Motor neuron (in vitro differentiated cells): ENCODE results near the gene BUB1. TPM values are rescaled to one million over a fixed set of nuclear protein-coding genes. Genes with fewer than 3 reads are reported as not detected.

Source experiments
- ATAC-seq, 8 experiments: fragments of 200-7000 bp; cut with Tn5 transposase; replicated peaks in 6 of 8; 2 replicates each; pipeline ENCODE4 v1.8.0; 2021; ENCODE audit warnings: mild to moderate bottlenecking in 8 of 8, moderate library complexity in 8 of 8
- H3K27ac ChIP-seq, 2 donors: fragments of 250-450 bp; sonication (Bioruptor Pico); 2 replicates each; pipeline ENCODE4 v1.9.0; 2021; ENCODE audit warnings: antibody characterized with exemption in 2 of 2, mild to moderate bottlenecking in 2 of 2, moderate library complexity in 1 of 2
- H3K4me1 ChIP-seq, 2 donors: fragments of 250-450 bp; sonication (Bioruptor Pico); replicated peaks in 1 of 2; 2 replicates each; pipeline ENCODE4 v1.6.1; 2021; ENCODE audit warnings: antibody characterized with exemption in 2 of 2, mild to moderate bottlenecking in 2 of 2, moderate library complexity in 1 of 2
- H3K4me3 ChIP-seq, 5 donors: fragments of 250-450 bp; sonication (Bioruptor Pico); 2 replicates each; pipeline ENCODE4 v1.9.0; 2021; ENCODE audit warnings: antibody characterized with exemption in 5 of 5, mild to moderate bottlenecking in 5 of 5, moderate library complexity in 4 of 5
- WGBS, 10 experiments: fragments of 450-650 bp; shearing (Covaris generic); methylation state at CpG; one replicate each; pipeline ENCODE4 v1.0.0; 2022; 5-methylcytosine and 5-hydroxymethylcytosine counted together
- in situ Hi-C, 9 experiments: fragments of 400-800 bp; cut with MboI; loops; one replicate each; pipeline ENCODE4 v1.15.0; 2021; ENCODE audit warnings: low sequenced_read_pairs in 9 of 9, low pct_unique_long_range_greater_than_20kb in 2 of 9; ENCODE audit not compliant: unreplicated experiment in 9 of 9
- total RNA-seq, 8 experiments: library from RNA; unstranded; fragments of 300-600 nt; gene quantifications; 2 replicates each; pipeline versions ENCODE4 v1.2.3 to v1.2.4, GENCODE V29; 2022

BUB1 gene
- total RNA-seq, result 100 to 1,000 TPM in 1 of 8 experiments, 10 to 100 TPM in 3, 1 to 10 TPM in 3, under 1 TPM in 1; 0.76 to 112 (median 17.4) TPM

DNA sequence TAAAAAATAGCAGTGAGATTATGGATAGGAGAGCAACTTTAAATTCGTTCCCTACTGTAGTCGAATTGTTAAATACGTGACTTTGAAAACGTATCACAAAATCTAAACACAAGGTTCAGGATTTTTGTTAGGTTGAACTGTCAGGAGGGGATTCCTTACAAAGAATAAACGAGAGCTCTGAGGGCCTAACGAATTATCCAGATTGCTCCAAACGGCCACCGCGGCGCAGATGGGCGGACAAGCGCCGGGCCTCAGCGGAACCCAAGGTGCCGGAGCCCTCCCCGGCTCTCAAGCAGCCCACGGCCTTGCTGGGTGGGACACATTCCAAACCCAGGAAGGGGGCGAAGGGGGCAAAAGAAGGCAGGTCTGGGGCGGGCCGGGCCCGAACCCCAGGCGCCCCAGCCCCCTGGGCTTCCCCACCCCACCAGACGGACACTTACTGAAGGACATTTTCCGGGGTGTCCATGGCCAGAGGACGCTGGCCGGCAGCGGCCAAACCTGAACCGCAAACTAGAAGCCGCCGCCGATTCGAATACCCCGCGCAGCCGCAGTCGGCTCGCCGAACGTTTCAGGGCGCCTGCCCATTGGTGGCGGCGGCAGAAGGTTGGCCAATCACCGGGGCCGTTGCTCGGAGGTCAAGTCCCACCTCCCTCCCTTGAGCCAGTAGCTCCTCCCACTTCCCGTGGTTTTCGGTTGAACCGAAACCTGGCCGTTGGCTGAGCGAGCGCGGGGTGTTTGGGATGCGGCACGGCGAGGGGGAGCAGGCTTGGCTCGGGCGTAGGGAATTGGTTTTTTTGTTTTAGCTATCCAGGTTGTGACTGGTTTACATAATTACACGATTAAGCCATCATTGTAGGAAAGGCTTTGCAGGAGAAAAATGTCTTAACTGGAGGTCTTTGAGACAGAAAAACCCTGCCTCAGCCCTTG is at the start of gene BUB1:
TSS of gene BUB1 (minus strand) at position 534 of the 927 bp plus-strand sequence. CDS start at position 466, 68 bp downstream.
- in situ Hi-C loops, result no loop called here
- peak within 1 kb of the TSS; percentile 46 to 91 (median 55) for H3K4me3 ChIP-seq
- H3K27ac ChIP-seq, result peak within 1 kb of the TSS; percentile 57 to 77
- H3K4me1 ChIP-seq, result peaks cover 3 to 5% of the 10 kb centered on the region in 2 donors
- ATAC-seq, result peak; percentile 93 to 99 (median 98)
- WGBS, 10 experiments, result 0 to 2% (median 0%) methylated on average over 2 to 22 of the region's 58 CpGs; no CpG with 5 or more reads in 1 of the 10 experiments

DNA sequence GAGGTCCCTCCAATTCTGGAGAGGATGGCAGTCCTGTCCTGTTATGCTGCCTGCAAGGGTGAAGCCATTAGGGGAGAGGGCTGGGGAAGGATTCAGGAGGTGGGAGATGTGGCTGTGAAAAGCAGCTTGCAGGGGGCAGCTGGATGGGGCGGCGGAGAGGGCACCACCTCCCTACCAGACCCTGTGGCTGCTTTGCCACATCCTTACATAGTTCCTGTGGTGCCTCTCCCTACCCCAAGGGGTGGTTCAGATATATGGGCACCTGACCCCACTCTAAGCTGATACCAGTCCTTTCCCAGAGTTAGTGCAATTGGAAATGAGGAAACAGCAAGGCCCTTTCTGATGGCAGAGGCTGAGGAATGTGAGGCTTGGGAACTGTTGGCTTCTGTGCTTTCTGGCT is 48.4 kb upstream of the BUB1 start:
- Histone ChIP-seq H3K27ac (no peak overlapping the region), H3K4me1 (no peaks in the 10 kb centered on the region), H3K4me3 (no peak overlapping the region)
- 100% methylated on average over 1 of the region's 2 CpGs; no CpG with 5 or more reads in 9 of the 10 experiments for WGBS, 10 experiments
- ATAC-seq, result no peak
- in situ Hi-C loops, result no loop called here

DNA sequence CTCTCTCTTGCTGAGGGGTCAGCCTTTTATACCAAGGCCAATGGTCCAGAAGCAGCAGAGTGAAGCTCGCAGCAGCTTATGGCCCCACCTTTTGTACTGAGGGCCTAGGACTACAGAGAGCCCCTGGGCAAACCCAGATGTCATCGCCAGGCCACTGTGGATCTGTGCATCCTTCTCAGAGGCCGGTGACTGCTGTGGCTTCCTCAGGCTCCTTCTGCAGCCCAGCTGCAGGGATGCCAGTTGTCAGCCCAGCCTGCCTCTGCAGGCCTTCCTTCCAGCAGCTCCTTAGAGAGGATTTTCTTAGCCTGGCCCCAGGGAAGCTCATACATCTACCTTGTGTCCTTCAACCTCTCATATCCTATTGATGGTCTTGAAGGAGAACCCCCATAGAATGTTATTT is 48.0 kb upstream of the BUB1 start:
- H3K4me1 ChIP-seq, result no peaks in the 10 kb centered on the region
- no peak overlapping the region for H3K27ac ChIP-seq
- H3K4me3 ChIP-seq, result no peak overlapping the region
- 60 to 100% (median 76%) methylated on average over 1 to 2 of the region's 3 CpGs; no CpG with 5 or more reads in 5 of the 10 experiments for WGBS, 10 experiments
- in situ Hi-C loops, result no loop called here
- ATAC-seq, result no peak

DNA sequence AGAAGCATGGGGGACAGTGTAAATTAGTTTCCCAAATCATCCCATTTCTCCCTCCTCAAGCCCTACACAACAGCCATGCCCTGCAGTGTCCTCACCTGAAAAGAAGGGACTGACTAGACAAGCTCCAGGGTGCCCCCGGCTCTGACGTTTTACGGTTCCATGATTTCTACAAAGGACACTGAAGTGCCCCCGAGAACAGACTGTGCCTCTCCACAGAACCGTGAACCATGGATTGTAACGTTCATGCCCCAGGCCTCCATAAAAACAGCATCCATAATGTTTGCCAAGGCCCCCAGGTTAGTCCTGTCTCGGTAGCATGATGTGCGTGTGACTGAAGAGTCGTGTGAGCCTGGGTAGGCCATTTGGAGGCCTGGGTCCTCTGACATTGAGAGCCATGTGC is 47.5 kb upstream of the BUB1 start:
- 7 to 100% (median 80%) methylated on average over 1 to 9 of the region's 9 CpGs; no CpG with 5 or more reads in 4 of the 10 experiments for WGBS, 10 experiments

DNA sequence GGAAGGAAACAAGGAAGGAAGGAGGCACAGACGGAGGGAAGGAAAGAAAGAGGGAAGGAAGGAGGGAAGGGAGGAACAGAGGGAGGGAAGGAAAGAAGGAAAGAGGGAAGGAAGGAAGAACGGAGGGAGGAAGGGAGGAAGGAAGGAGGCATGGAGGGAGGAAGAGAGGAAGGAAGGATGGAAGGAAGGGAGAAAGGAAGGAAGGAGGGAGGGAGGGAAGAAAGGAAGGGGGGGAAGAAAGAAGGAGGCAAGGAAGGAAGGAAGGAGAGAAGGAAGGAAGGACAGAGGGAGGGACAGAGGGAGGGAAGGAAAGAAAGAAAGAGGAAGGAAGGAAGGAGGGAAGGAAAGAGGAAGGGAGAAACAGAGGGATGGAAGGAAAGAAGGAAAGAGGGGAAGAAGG is 47.0 kb upstream of the BUB1 start:
- 0 to 87% (median 17%) methylated on average over 1 to 2 of the region's 2 CpGs; no CpG with 5 or more reads in 5 of the 10 experiments for WGBS, 10 experiments
- in situ Hi-C loops, result no loop called here

More for the DNA sequence above, 47.5 kb upstream of the BUB1 start:
- Histone ChIP-seq H3K4me3 (no peak overlapping the region), H3K4me1 (no peaks in the 10 kb centered on the region), H3K27ac (no peak overlapping the region)
- in situ Hi-C loops, result no loop called here
- ATAC-seq, result no peak

DNA sequence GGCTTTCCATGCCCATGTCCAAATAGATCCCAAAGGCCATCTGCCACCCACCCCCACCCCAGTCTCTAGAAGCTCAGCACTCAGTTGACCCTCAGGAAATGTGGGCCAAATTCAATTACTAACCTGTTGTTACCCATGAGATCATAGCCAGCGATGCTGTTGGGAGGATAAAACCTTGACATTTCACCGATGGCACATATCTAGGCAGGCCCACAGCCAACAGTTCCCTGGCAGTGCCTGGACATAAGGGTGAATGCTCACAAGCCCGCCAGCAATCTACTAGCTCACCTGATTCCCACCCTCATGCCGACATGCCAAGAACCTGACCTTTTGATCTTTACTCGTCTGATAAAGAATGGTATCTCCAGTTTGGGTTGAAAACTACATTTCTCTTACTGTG is 42.7 kb upstream of the BUB1 start:
- no peak for ATAC-seq
- Histone ChIP-seq H3K4me1 (no peaks in the 10 kb centered on the region), H3K27ac (no peak overlapping the region), H3K4me3 (no peak overlapping the region)
- in situ Hi-C loops, result no loop called here
- 54 to 100% (median 91%) methylated on average over 1 to 5 of the region's 5 CpGs; no CpG with 5 or more reads in 1 of the 10 experiments for whole genome bisulfite sequencing, 10 experiments

More for the DNA sequence above, 47.0 kb upstream of the BUB1 start:
- no peak for ATAC-seq
- Histone ChIP-seq H3K4me3 (no peak overlapping the region), H3K27ac (no peak overlapping the region), H3K4me1 (no peaks in the 10 kb centered on the region)

DNA sequence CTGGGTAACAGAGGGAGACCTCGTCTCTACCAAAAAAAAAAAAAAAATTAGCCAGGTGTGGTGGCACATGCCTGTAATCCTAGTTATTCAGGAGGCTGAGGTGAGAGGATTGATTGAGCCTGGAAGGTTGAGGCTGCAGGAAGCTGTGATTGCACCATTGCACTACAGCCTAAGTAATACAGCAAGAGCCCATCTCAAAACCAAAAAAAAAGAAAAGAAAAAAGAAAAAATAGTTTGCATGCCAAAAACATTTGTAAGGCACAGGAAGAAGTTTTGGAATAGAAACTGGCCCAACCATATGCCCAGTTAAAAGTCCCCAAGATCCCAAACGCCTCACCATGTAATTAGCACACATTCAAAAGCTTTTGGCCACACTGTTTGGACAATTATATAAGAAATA is 41.1 kb upstream of the BUB1 start:
- Histone ChIP-seq H3K27ac (no peak overlapping the region), H3K4me1 (no peaks in the 10 kb centered on the region), H3K4me3 (no peak overlapping the region)
- 0 to 90% (median 20%) methylated on average over 1 to 2 of the region's 2 CpGs; no CpG with 5 or more reads in 2 of the 10 experiments for WGBS, 10 experiments
- in situ Hi-C loops, result no loop called here
- no peak for ATAC-seq

DNA sequence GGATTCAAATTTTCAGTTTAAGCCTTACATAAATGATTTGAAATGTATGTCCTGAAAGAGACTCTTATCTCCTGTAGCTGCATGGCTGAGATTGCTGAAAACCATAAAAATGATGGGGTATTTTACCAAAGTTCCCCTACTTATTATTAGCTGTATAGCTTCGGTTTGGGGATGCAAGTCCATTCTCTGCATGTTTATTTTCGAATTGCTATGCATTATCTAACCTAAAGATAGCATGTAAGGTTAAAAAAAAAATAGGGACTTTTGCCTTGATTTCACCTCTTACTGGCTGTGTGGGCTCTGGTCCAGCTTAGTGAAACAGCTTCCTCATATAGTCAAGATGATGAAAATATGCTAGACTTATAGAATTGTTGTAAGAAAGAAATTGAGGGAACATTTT is 40.5 kb upstream of the BUB1 start:
- 0 to 100% (median 73%) methylated on average over 1 to 2 of the region's 2 CpGs; no CpG with 5 or more reads in 1 of the 10 experiments for WGBS, 10 experiments
- no peak overlapping the region for H3K4me3 ChIP-seq
- H3K27ac ChIP-seq, result no peak overlapping the region
- in situ Hi-C loops, result no loop called here
- no peak for ATAC-seq
- no peaks in the 10 kb centered on the region for H3K4me1 ChIP-seq

DNA sequence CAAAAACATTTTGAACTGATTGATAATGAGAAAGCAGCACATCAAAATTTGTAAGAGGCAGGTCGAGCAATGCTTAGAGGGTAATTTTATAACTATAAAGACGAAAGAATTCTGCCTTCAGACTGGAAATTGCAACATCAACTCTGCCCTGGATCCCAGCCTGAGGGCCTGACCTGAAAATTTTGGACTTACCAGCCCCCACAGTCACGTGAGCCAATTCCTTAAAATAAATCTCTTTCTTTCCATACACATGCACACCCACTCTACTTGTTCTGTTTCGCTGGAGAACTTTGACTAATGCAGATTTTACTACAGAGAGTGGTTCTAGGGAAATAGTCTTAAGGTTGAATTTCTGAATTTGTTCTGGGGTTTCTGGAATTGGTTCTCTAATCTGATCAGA is 39.9 kb upstream of the BUB1 start:
- 10 to 94% (median 72%) methylated on average over 2 to 4 of the region's 4 CpGs for WGBS, 10 experiments
- no peak for ATAC-seq
- in situ Hi-C loops, result no loop called here
- Histone ChIP-seq H3K4me3 (no peak overlapping the region), H3K4me1 (no peaks in the 10 kb centered on the region), H3K27ac (no peak overlapping the region)

DNA sequence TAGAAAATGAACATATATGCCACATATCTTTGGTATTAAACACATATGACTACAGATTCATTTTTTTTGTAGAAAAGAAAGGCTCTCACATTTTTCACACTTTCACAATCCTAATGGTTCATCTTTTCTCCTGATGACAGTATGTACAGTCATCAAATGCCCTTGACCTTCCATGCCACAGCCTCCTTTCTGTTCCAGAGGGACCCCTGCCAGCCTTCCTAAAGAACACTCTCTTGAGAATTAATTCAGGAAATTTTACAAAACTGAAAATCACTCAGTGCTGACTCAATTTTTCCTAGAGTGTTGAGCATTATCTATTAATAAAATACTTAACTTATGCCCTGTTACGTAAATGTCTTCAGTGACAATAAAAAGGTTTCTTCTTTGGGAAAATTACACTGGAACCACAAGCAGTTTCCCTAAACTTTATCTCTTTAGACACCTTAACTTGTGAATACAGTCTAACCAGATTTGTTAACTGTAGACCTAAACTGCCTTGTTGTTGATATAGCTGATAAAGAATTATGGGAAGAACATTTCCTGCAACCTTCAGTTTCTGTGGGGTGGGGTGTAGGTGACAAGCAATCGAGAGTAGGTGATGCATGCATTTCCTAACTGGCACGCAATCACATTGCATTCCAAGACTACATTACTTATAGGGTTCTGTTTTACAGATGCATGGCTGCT is 39.2 kb upstream of the BUB1 start:
- in situ Hi-C loops, result no loop called here
- Histone ChIP-seq H3K27ac (no peak overlapping the region), H3K4me3 (no peak overlapping the region), H3K4me1 (no peaks in the 10 kb centered on the region)
- ATAC-seq, result no peak
- WGBS, 10 experiments, result 25 to 100% (median 82%) methylated on average over 1 to 3 of the region's 3 CpGs; no CpG with 5 or more reads in 2 of the 10 experiments

DNA sequence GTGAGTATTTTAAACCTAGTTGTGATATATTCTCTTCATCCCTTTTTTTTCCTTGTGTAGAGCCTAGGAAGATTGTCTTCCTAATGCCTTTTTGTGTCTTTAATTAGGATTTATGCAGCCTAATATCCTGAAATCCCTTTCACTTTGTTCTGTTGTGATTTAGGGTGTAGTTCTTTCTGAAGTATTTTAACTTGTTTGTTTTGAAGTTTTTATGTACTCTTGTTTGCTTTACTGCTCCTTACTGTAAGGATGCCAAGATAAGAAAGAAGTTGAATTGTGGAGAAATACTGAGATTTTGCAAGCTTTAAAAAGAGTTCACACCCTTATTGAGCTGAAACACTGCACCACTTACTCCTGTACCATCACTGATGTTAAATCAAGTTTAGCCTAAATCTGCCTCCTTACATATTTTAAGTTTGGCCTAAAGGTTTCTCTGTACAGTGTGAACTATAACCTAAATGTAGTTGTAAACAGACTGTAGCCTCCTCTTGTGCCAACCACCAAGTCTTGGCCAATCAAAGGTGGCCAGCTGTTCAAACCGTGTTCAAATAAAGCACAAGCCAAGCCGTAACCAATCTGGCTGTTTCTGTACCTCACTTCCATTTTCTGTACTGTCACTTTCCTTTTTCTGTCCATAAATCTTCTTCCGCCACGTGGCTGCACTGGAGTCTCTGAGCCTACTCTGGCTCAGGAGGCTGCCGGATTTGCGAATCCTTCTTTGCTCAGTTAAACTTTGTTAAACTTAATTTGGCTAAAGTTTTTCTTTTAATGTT is 36.8 kb upstream of the BUB1 start:
- in situ Hi-C loops, result no loop called here
- H3K4me1 ChIP-seq, result no peaks in the 10 kb centered on the region
- 10 to 92% (median 75%) methylated on average over 2 to 6 of the region's 6 CpGs for WGBS, 10 experiments
- ATAC-seq, result no peak
- H3K27ac ChIP-seq, result no peak overlapping the region
- H3K4me3 ChIP-seq, result no peak overlapping the region

DNA sequence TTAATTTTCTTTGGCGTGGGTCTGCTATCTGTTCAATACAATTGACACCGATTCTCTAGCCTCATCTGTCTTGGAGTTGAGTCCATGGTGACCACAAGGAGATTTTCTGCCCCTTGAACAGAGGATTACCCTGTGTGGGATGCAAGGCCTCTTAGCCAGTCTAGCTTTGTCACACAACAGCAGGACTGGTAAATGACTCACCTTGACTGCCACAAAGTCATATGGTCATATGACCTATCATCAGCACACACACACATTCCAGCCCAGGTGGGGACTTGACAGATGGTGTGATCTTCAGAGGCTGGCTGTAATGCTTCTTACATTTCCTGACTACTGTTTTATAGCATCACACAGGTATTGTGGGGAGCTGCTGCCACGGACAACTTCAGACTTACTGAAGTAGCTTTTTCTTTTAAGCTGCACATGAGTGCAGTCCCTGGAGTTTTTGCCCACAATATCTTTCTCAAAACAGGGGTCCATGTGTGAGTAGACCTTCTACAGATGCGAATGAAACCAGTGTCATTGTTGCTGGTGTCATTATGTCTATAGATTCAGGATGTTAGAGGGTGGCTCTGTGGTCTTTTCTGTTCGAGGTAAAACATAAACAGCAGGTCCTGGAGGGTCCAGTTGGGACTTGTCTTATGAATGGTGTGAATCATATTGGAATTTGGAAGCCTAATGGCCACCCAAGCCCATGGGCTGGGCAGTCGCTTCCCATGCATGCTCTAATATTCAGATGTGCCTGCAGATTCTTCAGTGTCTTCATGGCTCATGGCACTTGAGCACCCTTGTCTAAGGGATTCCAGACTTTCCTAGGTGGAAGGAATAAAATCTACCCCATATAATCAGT is 35.9 kb upstream of the BUB1 start:
- WGBS, 10 experiments, result 28 to 100% (median 62%) methylated on average over 1 to 6 of the region's 6 CpGs; no CpG with 5 or more reads in 1 of the 10 experiments
- no peak overlapping the region for H3K4me3 ChIP-seq
- ATAC-seq, result peak in 1 of 8 experiments; percentile 24

More for the DNA sequence above, 35.9 kb upstream of the BUB1 start:
- Histone ChIP-seq H3K4me1 (no peaks in the 10 kb centered on the region), H3K27ac (no peak overlapping the region)
- in situ Hi-C loops, result no loop called here
